GM19193 (cell line): Measurements from ENCODE around the gene ICAM3.

Source experiments
- POLR2A ChIP-seq: IDR thresholded peaks from 4 replicates; pipeline ENCODE4 v1.6.1; 2011; ENCODE audit not compliant: insufficient read depth, insufficient read length; ENCODE audit errors: extremely low read depth

Gene ICAM3

GRCh38 chr19:10329555-10329954 is 9.9 kb downstream of the ICAM3 start:
- no peak for TF ChIP-seq POLR2A

- TF ChIP-seq POLR2A: no peak
Observed at GRCh38 chr19:10328558-10329429, 10.6 kb downstream of the ICAM3 start.

GRCh38 chr19:10327793-10328192 is 11.6 kb downstream of the ICAM3 start:
- TF ChIP-seq POLR2A: no peak

- no peak for TF ChIP-seq POLR2A
Observed at GRCh38 chr19:10325732-10326131, 13.7 kb downstream of the ICAM3 start.

- no peak for TF ChIP-seq POLR2A
Observed at GRCh38 chr19:10321874-10322835, 17.3 kb downstream of the ICAM3 start.

- TF ChIP-seq POLR2A: no peak
Observed at GRCh38 chr19:10321417-10321797, 18.0 kb downstream of the ICAM3 start.

- no peak for TF ChIP-seq POLR2A
Observed at GRCh38 chr19:10320602-10321416, 18.6 kb downstream of the ICAM3 start.

- TF ChIP-seq POLR2A: no peak
Observed at GRCh38 chr19:10318807-10319682, 20.4 kb downstream of the ICAM3 start.

- no peak for TF ChIP-seq POLR2A
Observed at GRCh38 chr19:10317857-10318462, 21.5 kb downstream of the ICAM3 start.

GRCh38 chr19:10317045-10317856 is 22.2 kb downstream of the ICAM3 start:
- TF ChIP-seq POLR2A: no peak

- TF ChIP-seq POLR2A: no peak
Observed at GRCh38 chr19:10316229-10317044, 23.0 kb downstream of the ICAM3 start.
